ENCODE data around the gene ATXN1.

ATXN1 gene

DNA sequence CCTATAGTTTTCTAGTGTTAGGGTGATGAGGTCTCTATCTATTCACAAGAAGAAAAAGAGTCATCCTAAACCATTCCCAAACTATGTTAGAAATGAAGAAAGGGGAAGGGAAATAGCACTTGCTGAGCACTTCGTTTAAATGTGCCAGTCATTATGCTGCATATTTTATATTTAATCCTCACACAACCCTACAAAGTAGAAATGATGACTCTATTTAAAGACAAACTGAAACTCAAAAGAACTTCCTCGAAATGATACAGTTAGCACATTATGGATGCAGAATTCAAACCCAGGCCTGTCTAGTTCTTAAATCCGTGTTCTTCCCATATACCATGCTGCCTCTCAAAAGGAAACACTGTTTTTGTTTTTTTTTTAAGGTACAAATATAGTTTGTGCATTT is 348.3 kb downstream of the ATXN1 start:
- TF ChIP-seq, protein P1, sequence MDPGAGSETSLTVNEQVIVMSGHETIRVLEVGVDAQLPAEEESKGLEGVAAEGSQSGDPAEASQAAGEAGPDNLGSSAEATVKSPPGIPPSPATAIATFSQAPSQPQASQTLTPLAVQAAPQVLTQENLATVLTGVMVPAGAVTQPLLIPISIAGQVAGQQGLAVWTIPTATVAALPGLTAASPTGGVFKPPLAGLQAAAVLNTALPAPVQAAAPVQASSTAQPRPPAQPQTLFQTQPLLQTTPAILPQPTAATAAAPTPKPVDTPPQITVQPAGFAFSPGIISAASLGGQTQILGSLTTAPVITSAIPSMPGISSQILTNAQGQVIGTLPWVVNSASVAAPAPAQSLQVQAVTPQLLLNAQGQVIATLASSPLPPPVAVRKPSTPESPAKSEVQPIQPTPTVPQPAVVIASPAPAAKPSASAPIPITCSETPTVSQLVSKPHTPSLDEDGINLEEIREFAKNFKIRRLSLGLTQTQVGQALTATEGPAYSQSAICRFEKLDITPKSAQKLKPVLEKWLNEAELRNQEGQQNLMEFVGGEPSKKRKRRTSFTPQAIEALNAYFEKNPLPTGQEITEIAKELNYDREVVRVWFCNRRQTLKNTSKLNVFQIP (CRISPR knock-in tag; IDR thresholded peaks at IDR 0.05; ENCODE audit: borderline replicate concordance, low read depth): no peak
- TF ChIP-seq, protein P2, sequence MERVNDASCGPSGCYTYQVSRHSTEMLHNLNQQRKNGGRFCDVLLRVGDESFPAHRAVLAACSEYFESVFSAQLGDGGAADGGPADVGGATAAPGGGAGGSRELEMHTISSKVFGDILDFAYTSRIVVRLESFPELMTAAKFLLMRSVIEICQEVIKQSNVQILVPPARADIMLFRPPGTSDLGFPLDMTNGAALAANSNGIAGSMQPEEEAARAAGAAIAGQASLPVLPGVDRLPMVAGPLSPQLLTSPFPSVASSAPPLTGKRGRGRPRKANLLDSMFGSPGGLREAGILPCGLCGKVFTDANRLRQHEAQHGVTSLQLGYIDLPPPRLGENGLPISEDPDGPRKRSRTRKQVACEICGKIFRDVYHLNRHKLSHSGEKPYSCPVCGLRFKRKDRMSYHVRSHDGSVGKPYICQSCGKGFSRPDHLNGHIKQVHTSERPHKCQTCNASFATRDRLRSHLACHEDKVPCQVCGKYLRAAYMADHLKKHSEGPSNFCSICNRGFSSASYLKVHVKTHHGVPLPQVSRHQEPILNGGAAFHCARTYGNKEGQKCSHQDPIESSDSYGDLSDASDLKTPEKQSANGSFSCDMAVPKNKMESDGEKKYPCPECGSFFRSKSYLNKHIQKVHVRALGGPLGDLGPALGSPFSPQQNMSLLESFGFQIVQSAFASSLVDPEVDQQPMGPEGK (CRISPR knock-in tag; IDR thresholded peaks at IDR 0.05; ENCODE audit: borderline replicate concordance): no peak
- no peak for ATAC-seq

DNA sequence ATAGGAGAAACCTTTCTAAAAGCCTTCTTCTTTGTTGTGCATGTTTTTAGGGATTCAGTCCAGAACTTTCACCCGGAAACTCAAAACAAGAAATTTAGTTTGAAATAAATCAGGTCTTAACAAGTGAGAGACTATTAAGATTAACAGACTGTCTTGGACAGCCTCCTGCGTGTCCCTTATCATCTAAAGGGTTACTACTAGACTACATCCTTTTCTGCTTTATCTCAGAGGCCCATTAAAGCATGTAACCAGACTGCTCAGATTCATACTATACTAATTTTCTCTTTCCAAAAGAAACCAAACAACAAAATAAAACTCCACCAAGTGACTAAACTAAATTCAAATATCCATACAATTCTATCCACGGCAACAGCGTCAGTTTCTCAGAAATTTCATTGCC is 349.1 kb downstream of the ATXN1 start:
- no peak for ATAC-seq
- TF ChIP-seq, protein P3, sequence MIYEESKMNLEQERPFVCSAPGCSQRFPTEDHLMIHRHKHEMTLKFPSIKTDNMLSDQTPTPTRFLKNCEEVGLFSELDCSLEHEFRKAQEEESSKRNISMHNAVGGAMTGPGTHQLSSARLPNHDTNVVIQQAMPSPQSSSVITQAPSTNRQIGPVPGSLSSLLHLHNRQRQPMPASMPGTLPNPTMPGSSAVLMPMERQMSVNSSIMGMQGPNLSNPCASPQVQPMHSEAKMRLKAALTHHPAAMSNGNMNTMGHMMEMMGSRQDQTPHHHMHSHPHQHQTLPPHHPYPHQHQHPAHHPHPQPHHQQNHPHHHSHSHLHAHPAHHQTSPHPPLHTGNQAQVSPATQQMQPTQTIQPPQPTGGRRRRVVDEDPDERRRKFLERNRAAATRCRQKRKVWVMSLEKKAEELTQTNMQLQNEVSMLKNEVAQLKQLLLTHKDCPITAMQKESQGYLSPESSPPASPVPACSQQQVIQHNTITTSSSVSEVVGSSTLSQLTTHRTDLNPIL (CRISPR knock-in tag; IDR thresholded peaks at IDR 0.05; ENCODE audit: low read depth): no peak
- TF ChIP-seq ZNF70 (CRISPR knock-in tag; IDR thresholded peaks at IDR 0.05) (no peak), GLIS3 (CRISPR knock-in tag; IDR thresholded peaks at IDR 0.05) (no peak), RARB (CRISPR knock-in tag; IDR thresholded peaks at IDR 0.05) (no peak), ZNF565 (CRISPR knock-in tag; conservative IDR thresholded peaks at IDR 0.05; ENCODE audit: low read depth) (no peak), ZFP30 (CRISPR knock-in tag; IDR thresholded peaks at IDR 0.05) (no peak)

DNA sequence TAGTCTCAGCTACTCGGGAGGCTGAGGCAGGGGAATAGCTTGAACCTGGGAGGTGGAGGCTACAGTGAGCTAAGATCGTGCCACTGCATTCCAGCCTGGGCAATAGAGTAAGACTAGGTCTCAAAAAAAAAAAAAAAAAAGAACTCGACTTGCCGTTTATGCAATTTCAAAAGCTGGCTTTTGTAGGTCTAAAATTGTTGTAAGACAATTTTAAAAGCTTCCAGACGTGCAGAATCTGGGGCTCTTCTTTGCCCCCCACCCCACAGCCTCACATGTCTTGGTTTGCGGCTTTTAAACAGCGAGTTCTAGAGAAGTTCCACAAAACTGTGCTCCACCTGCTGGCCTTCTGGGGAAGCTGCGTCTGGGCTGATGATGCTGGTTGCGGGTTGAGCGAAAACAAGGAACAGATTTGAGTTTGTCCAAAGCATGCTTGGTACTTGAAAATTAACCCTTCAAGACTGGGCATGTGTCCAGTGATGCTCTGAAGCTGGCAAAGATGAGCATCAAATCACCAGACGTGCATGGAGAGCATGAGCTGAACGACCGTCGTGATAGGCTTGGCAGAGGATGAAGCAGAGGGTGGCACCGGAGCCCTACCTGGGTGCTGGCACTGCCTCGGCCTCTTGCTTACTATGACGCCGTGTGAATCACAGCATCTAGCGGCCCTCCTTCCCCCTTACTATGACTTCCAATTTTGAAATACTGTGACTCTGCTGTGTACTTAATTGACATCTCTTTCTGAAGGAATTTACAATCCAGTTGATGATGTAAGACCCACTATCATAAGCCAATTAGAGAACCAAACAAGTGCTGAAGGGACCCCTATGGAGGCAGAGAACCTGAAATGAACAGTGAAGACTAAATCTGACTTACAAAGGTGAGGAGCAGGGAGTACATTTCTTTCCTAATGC is 351.5 kb downstream of the ATXN1 start:
- peak; percentile 89 for ATAC-seq
- no peak for TF ChIP-seq ISL1 (CRISPR knock-in tag; IDR thresholded peaks at IDR 0.05)
- no peak for TF ChIP-seq SNAI2 (CRISPR knock-in tag; IDR thresholded peaks at IDR 0.05)
- TF ChIP-seq ARNTL (CRISPR knock-in tag; IDR thresholded peaks at IDR 0.05; ENCODE audit: borderline replicate concordance, low read depth): no peak
- TF ChIP-seq CSDC2 (CRISPR knock-in tag; IDR thresholded peaks at IDR 0.05): no peak
- TF ChIP-seq TCF4 (CRISPR knock-in tag; IDR thresholded peaks at IDR 0.05; ENCODE audit: borderline replicate concordance): no peak
- TF ChIP-seq, protein P3 (CRISPR knock-in tag; IDR thresholded peaks at IDR 0.05; ENCODE audit: low read depth): no peak
- no peak for TF ChIP-seq RARB (CRISPR knock-in tag; IDR thresholded peaks at IDR 0.05)
- TF ChIP-seq, protein P2 (CRISPR knock-in tag; IDR thresholded peaks at IDR 0.05; ENCODE audit: borderline replicate concordance): no peak
- TF ChIP-seq, protein P4, sequence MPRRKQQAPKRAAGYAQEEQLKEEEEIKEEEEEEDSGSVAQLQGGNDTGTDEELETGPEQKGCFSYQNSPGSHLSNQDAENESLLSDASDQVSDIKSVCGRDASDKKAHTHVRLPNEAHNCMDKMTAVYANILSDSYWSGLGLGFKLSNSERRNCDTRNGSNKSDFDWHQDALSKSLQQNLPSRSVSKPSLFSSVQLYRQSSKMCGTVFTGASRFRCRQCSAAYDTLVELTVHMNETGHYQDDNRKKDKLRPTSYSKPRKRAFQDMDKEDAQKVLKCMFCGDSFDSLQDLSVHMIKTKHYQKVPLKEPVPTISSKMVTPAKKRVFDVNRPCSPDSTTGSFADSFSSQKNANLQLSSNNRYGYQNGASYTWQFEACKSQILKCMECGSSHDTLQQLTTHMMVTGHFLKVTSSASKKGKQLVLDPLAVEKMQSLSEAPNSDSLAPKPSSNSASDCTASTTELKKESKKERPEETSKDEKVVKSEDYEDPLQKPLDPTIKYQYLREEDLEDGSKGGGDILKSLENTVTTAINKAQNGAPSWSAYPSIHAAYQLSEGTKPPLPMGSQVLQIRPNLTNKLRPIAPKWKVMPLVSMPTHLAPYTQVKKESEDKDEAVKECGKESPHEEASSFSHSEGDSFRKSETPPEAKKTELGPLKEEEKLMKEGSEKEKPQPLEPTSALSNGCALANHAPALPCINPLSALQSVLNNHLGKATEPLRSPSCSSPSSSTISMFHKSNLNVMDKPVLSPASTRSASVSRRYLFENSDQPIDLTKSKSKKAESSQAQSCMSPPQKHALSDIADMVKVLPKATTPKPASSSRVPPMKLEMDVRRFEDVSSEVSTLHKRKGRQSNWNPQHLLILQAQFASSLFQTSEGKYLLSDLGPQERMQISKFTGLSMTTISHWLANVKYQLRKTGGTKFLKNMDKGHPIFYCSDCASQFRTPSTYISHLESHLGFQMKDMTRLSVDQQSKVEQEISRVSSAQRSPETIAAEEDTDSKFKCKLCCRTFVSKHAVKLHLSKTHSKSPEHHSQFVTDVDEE (CRISPR knock-in tag; IDR thresholded peaks at IDR 0.05): no peak
- no peak for TF ChIP-seq ZNF565 (CRISPR knock-in tag; conservative IDR thresholded peaks at IDR 0.05; ENCODE audit: low read depth)
- no peak for TF ChIP-seq ZFP3 (CRISPR knock-in tag; IDR thresholded peaks at IDR 0.05)
- TF ChIP-seq ZFP30 (CRISPR knock-in tag; IDR thresholded peaks at IDR 0.05): no peak
- TF ChIP-seq ZNF8 (CRISPR knock-in tag; IDR thresholded peaks at IDR 0.05): no peak
